Mammary epithelial cell (primary cell): ENCODE results near the gene ARHGEF25.

Experiments
- EZH2 ChIP-seq: IDR thresholded peaks from 2 replicates; pipeline ENCODE4 v1.6.1; 2012; ENCODE audit warnings: low read length, inconsistent platforms, borderline replicate concordance
- TF ChIP-seq, protein P1 (sequence below), 2 donors: IDR thresholded peaks in 1 of 2; conservative IDR thresholded peaks in 1 of 2; 2 replicates each; pipeline ENCODE4 v1.5.1; 2011 to 2012; ENCODE audit warnings: inconsistent platforms in 2 of 2, low read length in 2 of 2, mild to moderate bottlenecking in 2 of 2, control low read depth in 1 of 2, low read depth in 1 of 2; ENCODE audit not compliant: insufficient read depth in 1 of 2; ENCODE audit errors: extremely low read depth in 1 of 2

GRCh38 chr12:57629897-57630471 is 18.7 kb downstream of the ARHGEF25 start:
- TF ChIP-seq, protein P1, sequence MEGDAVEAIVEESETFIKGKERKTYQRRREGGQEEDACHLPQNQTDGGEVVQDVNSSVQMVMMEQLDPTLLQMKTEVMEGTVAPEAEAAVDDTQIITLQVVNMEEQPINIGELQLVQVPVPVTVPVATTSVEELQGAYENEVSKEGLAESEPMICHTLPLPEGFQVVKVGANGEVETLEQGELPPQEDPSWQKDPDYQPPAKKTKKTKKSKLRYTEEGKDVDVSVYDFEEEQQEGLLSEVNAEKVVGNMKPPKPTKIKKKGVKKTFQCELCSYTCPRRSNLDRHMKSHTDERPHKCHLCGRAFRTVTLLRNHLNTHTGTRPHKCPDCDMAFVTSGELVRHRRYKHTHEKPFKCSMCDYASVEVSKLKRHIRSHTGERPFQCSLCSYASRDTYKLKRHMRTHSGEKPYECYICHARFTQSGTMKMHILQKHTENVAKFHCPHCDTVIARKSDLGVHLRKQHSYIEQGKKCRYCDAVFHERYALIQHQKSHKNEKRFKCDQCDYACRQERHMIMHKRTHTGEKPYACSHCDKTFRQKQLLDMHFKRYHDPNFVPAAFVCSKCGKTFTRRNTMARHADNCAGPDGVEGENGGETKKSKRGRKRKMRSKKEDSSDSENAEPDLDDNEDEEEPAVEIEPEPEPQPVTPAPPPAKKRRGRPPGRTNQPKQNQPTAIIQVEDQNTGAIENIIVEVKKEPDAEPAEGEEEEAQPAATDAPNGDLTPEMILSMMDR (conservative IDR thresholded peaks at IDR 0.05 in 1 of 2, IDR thresholded peaks at IDR 0.05 in 1 of 2; ENCODE audit: extremely low read depth in 1 of 2, insufficient read depth in 1 of 2, low read depth in 1 of 2, low read length in 2 of 2) = no peak
- TF ChIP-seq EZH2 = no peak
